ENCODE data around the gene ERVMER34-1.
A peak's percentile ranks its signal among the peaks of the same experiment; 100 is the strongest.

The ERVMER34-1 gene, protein sequence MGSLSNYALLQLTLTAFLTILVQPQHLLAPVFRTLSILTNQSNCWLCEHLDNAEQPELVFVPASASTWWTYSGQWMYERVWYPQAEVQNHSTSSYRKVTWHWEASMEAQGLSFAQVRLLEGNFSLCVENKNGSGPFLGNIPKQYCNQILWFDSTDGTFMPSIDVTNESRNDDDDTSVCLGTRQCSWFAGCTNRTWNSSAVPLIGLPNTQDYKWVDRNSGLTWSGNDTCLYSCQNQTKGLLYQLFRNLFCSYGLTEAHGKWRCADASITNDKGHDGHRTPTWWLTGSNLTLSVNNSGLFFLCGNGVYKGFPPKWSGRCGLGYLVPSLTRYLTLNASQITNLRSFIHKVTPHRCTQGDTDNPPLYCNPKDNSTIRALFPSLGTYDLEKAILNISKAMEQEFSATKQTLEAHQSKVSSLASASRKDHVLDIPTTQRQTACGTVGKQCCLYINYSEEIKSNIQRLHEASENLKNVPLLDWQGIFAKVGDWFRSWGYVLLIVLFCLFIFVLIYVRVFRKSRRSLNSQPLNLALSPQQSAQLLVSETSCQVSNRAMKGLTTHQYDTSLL

DNA sequence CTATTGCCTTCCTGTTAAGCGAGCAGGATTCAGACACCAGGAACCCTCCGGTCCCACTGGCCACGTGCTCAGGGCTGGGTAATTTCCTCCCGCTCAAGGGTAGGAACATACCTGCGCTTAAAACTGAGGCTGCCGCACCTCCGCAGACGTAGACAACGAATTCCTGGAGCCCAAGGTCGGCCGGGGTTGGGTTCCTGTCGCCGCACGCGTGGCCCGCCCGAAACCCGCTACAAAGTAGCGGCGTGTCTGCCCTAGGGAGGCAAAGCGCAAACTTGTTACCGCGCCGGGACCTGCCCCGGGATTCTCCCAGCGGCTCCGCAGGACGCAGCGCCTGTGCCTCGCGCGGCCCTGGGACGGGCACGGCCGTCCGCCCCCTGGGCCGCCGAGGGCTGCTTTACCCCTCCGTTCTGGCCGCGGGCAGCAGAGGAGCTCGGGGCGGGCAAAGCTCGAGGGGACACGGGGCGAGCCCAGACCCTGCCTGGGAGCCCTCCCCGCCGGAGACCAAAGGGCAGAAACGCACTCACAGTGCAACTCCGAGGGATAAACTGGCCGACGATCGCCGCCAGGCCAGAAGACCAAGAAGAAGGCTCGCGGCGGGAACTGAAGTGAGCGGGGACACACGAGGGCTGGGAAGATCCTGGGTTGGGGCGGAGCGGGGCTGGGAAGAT lies at the start of gene ERVMER34-1:
Gene ERVMER34-1, minus strand, starts transcription at position 607 of the 668 bp plus-strand sequence. CDS start 5,905 bp downstream, outside the sequence.
- DNase-seq: peak; percentile 6 to 46

DNA sequence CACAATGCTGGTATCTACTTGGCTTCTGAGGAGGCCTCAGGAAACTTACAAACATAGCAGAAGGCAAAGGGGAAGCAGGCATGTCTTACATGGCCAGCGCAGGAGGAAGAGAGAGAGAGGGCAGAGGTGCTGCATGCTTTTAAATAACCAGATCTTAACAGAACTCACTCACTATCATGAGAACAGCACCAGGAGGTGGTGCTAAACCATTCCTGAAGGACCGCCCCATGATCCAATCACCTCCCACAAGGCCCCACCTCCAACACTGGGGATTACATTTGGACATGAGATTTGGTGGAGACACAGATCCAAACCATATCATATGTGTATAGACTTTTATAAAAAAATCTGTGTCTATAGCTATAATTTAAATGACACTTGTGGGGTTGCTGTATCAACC lies 48.6 kb upstream of the ERVMER34-1 start:
- no peak for DNase-seq

DNA sequence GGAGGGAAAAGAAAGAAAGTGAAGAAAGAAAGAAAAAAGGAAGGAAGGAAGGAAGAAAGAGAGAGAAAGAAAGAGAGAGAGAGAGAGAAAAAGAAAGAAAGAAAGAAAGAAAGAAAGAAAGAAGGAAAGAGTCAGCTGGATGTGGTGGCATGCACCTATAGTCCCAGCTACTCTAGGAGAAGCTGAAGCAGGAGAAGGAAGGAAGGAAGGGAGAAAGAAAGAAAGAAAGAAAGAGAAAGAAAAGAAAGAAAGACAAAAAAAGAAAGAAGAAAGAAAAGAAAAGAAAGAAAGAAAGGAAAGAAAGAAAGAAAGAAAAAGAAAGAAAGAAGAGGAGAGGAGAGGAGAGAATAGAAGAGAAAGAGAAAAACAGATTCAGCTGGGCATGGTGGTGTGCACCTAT lies 44.3 kb upstream of the ERVMER34-1 start:
- DNase-seq: no peak

DNA sequence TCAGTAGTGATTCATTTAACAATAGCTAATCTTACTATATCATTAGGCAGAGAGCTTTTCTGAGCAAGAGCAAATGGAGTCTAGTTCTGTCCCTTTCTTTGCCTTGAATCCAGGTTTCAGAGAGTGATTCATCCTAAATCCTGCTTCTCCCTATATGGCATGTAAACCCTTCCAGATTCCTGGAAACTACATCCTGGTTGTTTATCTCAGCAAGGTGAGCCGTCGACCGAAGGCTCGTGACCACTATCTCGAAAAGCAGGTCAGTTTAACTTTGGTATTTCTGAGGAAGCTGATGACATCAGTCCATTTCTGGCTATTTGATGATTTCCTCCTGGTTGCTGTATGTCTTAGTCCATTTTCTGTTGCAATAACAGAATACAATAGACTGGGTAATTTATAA lies 40.7 kb upstream of the ERVMER34-1 start:
- DNase-seq: no peak

DNA sequence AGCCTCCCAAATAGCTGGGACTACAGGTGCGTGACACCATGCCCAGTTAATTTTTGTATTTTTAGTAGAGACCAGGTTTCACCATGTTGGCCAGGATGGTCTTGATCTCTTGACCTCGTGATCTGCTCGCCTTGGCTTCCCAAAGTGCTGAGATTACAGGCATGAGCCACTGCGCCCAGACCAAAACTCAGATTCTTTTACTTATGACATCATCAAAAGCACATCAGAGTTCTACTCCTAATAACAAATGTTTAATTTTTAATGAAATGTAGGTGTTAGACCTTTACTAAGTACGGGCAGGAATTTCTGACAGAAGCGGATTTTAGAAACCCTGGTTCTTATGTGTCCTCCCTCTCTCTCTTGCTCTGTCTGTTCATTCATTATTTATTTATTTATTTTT lies 38.5 kb upstream of the ERVMER34-1 start:
- DNase-seq: no peak

DNA sequence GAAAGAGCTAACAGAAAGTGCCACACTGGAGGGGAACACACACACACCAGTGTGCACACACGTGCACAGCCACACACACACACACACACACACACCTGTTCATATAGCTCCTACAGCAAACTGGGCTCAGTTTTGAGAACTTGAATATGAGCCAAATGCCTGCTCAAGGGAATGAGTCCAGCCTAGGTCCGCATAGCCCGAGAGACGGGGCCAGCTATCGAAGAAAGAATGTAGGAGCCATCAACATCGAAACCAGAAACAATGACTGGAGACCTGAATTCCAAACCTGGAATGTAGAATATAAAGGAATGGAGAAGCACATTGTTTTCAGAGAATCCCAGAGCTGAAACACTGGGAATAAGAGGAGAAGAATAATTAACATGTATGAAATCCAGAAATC lies 37.6 kb upstream of the ERVMER34-1 start:
- DNase-seq: no peak

DNA sequence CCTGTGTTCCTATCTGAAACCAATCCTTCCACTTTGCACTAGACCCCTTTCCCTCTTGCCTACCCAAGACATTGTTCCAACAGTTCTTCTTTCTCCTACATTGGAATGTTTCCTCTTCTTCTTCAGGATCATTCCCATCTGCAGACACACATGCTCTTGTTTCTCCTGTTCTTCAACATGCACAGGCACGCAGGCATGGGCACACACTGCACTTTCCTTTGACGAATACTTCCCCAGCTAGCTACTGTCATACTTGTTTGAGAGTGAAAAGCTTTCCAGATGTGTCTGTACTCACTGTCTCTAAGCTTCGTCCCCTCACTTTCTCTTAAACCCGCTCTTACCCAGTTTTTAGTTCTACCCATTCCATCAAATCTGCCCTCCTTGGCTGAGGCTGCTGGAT lies 31.8 kb upstream of the ERVMER34-1 start:
- no peak for DNase-seq

DNA sequence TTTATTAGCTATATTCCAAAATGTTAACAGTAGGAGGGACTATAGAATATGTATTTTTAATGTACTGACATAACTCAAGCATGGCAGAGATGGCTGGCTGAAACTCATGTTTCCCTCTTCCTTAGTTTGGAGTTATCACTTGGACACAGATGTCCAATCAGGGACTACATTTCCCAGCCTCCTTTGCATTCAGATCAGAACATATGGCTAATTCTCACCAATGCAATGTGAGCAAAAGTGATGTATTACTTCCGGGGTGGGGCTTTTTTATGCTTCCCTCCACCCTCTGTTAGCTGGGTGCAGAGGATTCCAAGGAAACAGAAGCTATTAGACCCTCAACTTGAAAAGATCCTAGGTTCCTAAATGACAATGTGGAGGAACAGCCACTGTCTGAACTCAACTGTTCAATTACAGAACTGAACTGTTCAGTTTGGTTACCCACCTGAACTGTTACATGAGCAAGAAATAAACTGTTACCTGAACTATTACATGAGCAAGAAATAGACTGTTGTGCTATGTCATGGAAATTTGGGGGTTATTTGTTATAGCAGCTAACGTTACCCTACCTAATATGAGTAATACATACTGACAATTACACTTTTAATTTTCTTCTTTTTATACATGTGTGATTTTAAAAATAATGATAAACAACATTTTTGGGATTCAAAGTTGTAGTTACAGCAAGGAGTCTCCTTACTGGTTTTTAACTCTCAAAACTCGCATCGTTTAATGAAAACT lies 29.6 kb upstream of the ERVMER34-1 start:
- peak; percentile 16 to 46 for DNase-seq

DNA sequence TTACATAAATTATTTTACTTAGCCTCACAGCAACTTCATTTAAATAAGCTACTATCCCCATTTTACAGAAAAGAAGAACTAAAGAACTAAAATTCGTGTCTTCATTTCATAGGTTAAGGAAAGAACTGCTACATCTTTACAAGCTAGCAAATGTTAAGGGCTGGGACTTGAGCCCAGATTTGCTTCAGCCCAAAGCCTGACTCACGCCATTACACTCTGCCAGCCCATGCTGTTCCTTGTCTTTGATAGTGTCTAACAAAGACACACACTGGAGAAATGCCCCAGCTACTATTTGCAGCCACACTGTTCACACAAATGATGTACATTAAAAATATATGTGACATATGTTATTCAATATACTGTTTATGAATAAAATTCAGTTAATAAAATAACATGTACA lies 29.0 kb upstream of the ERVMER34-1 start:
- no peak for DNase-seq

DNA sequence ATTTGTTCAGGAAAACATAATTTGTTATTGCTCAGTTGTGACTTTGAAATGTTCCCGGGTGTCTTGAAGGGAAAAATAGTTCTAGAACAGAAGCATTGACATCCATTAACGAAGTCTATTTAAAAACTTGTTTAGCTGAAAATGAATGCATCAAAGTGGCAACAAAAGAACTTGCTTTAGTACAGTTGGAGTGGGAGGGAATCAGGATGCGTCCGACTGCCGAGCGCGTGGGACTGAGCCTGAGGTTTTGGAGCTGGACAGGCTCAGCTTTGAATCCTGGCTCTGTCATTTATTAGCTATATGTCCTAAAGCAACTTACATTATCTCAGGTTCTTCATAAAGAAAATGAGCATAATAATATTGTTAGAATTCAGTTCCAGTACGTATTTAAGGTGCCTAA lies 9.0 kb upstream of the ERVMER34-1 start:
- DNase-seq: no peak

DNA sequence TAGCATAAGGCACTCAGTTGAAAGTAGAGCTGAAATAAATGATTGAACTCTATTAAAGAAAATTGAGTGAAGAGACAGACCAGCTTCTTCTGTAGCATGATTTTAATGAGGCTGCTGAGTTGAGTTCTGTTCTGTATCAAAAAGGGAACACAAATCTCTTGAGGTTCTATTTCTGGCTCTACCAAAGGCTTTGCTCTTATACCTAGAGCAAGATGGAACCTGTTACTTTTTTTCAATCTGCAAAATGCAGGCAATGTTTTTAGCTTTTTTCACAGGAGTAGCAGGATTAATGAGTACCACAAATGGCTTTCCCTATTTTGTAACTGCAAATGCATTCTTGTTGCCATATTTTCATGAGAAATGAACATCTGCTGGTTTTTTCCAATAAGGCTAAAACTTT lies 4.2 kb upstream of the ERVMER34-1 start:
- no peak for DNase-seq

DNA sequence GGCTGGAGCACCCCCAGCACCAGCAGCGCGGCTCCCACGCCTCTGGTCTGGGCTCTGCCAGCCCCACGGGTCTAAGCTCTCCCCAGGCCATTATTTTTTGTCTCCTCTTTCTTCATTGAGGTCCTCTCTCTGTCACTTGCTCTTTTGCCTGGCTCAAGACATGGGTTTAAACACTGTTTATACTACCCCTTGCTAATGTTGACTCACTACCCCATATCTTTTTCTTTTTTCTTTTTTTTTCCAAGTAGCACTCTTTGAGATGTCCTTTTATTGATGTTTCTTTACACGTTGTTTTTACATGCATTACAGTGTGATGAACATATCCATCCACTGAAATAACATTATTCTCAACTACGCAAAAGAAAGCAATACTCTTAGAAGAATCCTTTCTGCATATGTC lies 1.7 kb upstream of the ERVMER34-1 start:
- no peak for DNase-seq

DNA sequence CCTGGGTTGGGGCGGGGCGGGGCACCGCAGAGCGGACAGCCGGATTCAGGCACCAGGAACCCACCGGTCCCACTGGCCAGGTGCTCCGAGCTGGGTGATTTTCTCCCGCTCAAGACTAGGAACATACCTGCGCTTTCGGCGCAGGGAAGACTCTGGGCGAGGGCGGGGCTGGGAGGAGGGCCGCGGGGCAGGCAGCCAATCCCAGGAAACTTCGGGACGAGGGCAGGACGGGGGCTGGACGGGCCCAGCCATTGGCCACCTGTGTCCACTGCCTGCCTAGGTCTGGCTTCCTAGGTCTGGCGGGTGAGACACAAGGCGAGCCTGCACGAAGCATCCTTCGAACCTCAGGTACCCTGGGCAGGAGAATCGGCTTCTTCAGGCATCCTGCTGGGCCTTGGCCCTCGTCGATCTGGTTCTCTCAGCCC lies 274 bp upstream of the ERVMER34-1 start:
- DNase-seq: peak; percentile 31 to 53

DNA sequence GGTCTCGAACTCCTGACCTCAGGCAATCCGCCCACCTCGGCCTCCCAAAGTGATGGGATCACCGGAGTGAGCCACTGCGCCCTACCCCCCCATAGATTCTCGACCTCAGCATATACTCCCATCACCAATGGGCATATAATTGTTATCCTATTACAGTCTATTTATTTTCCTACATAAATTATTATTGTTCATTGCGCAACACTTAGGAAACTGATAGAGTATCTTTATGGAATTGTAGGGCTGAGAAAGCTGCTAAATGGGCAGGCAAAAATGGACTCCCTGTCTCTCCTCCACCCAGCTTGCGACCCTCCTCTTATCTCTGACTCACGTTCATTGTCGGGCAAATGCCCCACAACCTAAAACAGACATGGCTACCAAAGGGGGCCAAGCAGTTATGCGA lies 1.0 kb downstream of the ERVMER34-1 start:
- no peak for DNase-seq

DNA sequence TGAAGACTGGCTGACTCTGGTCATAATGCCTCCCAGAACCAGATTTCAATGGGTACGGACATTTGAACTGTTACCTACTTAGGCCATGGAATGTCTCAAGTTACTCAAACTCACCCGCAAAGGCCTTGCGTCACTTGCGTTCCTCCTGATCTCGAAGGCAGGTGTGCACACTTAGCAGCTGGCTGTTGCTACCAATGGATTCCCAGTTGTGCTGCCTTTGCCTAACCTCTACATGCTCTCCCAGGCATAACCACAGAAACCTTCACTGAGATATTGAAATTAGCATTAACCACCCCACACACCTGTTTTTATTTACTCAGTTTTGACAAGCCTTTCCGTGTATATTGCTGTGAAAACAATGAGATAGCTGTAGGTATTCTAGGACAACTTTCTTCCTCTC lies 2.8 kb downstream of the ERVMER34-1 start:
- no peak for DNase-seq

DNA sequence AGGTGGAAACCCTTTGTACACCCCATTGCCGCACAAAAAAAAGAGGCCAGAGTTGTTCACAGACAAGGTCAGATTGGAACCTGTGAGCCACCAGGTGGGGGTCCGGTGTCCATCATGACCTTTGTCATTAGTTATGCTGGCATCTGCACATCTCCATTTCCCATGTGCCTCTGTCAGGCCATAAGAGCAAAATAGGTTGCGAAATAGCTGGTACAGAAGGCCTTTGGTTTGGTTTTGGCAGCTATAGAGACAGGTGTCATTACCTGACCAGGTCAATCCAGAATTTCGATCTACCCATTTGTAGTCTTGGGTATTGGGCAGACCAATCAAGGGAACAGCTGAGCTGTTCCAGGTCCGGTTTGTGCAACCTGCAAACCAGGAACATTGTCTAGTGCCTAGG lies 6.6 kb downstream of the ERVMER34-1 start:
- no peak for DNase-seq

DNA sequence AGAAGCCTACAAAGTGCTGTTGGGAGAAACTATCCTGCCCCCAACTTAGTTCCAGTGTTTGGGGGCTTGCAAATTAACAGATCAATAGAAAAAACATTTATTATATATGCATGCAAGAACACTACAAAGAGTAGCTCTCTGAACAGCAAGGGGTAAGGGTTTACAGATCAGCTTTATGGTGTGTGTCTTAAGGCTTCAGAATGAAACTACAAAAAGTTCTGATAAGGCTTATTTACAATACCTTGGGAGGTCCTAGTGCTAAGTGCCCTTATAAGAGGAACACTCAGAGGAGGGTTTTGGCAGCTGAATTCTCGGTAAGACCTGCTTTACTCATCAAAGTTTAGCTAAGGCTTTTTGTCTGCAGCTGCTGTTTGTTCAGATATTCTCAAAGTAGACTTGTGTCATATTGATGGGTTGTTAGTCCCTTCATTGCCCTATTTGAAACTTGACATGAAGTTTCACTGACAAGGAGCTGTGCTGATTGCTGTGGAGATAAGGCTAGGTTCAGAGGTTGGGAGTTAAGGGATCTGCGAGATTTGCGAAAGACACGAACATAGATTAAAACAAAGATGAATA lies 7.7 kb downstream of the ERVMER34-1 start:
- DNase-seq: no peak

DNA sequence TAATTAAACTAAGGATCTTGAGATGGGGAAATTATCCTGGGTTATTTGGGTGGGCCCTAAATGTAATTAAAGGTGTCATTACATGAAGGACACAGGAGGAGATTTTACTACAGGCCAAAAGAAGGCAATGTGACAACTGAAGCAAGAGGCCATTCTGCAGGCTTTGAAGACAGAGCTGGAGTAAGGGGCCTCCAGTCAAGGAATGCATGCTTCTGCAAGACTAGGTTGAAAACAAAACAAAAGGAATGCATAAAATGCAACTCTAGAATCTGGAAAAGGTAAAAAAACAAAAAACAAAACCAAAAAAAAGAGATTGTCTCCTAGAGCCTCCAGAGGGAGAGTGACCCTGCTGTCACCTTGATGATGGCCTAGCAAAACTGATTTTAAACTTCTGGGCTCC lies 21.6 kb downstream of the ERVMER34-1 start:
- DNase-seq: no peak

DNA sequence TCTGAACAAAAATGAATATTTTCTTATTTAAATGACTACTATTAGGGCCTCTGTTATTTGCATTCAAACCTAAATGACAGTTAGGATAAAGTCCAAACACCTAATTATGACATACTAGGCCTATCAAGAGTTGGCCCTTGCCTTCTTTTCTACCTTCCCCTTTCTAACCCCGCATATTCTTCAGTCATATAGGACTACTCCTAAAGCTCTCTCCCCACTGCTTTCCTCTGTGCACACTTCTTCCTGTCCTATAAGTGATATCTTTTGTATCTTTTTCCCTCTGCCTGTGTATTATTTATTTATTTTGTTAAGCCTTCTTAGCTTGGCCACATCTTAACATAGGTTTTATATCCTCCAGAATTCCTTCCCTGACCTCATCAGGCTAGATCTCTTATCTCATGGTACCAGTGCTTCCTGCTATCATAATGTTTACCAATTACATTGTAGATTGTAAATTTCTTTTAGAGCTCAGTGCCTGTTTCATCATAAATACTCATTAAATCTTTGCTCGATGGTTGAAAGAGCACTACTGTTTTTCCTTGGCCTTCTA lies 22.5 kb downstream of the ERVMER34-1 start:
- no peak for DNase-seq

DNA sequence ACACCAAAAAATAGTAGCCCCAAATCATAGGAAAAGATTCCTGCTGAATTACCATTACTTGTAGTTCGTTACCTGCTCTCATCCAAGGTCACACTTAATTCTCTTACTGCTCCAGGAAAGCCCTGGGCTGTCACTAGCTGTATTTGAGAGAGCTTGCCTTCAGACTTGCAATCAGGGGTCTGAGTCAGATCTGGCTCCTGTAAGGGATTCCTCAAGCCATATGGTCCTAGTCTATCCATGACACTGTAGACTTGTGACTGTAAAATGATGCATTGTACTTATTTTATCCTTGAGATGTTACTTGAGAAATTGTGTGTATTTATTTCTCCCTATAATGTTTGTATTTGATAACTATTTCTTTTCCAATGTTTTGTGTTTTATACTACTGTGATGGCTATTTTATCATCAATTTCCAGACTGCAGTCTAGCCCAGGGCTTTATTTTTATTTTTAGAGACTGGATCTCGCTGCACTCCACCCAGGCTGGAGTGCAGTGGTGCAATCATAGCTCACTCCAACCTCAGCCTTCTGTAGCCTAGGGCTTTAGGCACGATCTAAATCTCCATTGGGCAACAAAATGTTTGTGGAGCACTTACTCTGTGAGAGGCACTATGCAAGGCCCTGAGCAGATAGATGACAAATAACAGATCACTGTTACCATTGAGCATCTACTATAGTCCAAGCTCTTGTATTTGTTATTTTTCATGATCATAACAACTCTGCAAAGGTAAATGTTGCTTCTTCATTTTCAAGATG lies 24.2 kb downstream of the ERVMER34-1 start:
- DNase-seq: no peak

DNA sequence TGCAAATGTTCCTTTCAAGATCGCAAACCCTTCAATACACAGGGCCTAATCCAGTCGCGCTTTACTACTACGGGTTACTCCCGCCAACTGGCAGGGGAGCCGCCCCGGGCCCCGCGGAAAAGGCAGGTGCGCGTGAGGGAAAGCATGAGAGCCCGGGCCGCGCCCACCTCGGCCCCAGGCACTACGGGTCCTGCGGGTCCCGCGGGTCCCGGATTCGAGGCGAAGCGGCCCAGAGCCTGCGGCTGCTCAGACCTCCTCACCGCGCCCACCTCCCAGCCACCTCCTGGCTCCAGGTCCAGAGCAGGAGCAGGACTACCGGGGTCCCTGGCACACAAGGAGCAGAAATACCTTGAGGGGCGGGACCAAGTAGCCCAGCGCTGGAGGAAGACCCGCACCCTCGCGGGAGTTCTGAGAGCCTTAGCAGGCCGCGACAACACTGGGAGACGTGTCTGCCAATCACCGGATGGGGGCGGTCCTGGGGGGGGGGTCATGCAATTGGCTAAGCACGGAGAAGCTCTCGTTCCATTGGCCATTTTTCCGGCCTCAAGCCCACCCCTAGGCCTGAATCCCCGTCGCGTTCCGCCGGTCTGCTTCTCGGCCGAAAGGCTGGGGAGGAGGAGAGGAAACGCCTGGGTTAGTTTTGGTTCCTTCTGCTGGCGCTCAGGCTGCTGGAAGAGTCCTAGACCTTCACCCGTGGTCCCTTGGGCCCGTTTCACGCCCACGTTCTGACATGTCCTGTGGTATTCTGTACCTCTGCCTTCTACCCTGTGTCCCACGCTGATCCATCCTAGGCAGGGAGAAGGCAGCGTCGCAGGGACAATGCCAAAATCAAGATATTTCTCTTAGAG lies 29.0 kb downstream of the ERVMER34-1 start:
- peak; percentile 93 to 95 for DNase-seq
